ENCODE measurements around the gene LSAMP. TPM values are rescaled to one million over a fixed set of nuclear protein-coding genes. Genes with fewer than 3 reads are reported as not detected.

The LSAMP gene
- total RNA-seq, 1 experiment from 2014 or later, result not detected

DNA sequence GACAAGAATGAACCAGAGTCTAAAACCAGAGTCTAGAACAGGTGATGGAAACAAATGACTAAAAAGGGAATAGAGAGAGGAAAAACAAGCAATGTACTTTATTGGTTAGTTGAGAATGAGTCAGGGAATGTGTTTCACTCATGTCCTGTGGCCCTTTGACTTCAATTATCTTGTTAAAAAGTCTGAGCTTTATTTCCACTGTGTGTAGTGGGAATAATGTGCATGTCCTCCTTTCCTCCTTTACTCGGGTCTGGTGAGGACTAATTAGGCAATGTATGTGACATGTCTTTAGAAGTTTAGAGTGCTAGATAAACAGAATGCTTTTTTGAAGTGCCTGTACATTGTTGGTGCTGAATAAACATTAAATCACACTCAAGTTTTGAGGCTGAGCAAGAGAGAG lies 21.3 kb downstream of the LSAMP start:
- Mint-ChIP-seq H3K9me3 (ENCODE audit: unreplicated experiment) (no peaks in the 10 kb centered on the region), H3K36me3 (ENCODE audit: insufficient read depth, unreplicated experiment) (no peaks in the 10 kb centered on the region), H3K27ac (ENCODE audit: unreplicated experiment) (peak overlapping the region; percentile 4), H3K27me3 (ENCODE audit: insufficient read depth, unreplicated experiment) (no peaks in the 10 kb centered on the region), H3K4me3 (ENCODE audit: unreplicated experiment) (no peak overlapping the region), H3K4me1 (ENCODE audit: low read depth, unreplicated experiment) (peaks cover 8% of the 10 kb centered on the region)
- TF ChIP-seq, protein P1, sequence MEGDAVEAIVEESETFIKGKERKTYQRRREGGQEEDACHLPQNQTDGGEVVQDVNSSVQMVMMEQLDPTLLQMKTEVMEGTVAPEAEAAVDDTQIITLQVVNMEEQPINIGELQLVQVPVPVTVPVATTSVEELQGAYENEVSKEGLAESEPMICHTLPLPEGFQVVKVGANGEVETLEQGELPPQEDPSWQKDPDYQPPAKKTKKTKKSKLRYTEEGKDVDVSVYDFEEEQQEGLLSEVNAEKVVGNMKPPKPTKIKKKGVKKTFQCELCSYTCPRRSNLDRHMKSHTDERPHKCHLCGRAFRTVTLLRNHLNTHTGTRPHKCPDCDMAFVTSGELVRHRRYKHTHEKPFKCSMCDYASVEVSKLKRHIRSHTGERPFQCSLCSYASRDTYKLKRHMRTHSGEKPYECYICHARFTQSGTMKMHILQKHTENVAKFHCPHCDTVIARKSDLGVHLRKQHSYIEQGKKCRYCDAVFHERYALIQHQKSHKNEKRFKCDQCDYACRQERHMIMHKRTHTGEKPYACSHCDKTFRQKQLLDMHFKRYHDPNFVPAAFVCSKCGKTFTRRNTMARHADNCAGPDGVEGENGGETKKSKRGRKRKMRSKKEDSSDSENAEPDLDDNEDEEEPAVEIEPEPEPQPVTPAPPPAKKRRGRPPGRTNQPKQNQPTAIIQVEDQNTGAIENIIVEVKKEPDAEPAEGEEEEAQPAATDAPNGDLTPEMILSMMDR (IDR thresholded peaks at IDR 0.05; ENCODE audit: insufficient read depth in 1 of 2, low read depth in 1 of 2, low read length in 1 of 2, severe bottlenecking in 1 of 2, unreplicated experiment in 1 of 2), result no peak
- Histone ChIP-seq H3K36me3 (ENCODE audit: control insufficient read depth, insufficient read depth, low read length) (no peaks in the 10 kb centered on the region), H3K9me3 (no peaks in the 10 kb centered on the region), H3K4me1 (peaks cover 2% of the 10 kb centered on the region; the same call in 1 of the 2 replicates), H3K27me3 (replicated peaks; ENCODE audit: control insufficient read depth, insufficient read depth, low read length) (no peaks in the 10 kb centered on the region), H3K4me3 (ENCODE audit: low read depth, low read length) (no peak overlapping the region)
- BruUV-seq (replicated peaks), result no TSS peak
- intact Hi-C loops (cut with micrococcal nuclease; ENCODE audit: unreplicated experiment), result no loop called here
- POLR2A ChIA-PET, result no interaction called here
- no peak for DNase-seq
- CTCF ChIA-PET, result no interaction called here

DNA sequence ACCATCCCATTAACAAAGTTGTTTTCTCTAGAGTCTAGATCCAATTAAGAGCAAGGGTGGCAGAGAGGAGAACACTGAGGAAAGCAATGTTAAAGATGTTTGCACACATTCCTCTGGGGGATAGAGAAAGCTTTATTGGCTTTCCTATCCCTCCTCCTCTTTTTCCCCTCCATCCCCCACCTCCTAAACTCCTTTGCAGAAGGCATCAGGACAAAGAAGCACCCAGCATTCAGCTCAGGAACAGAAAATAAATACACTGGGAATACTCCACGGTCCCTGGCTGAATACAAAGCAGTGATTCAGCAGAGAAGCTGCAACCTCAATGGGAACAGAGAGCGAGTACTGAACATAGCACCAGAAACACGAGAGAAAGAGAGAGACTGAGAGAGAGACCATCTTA lies 21.9 kb downstream of the LSAMP start:
- no TSS peak for BruUV-seq (replicated peaks)
- Histone ChIP-seq H3K36me3 (ENCODE audit: control insufficient read depth, insufficient read depth, low read length) (no peaks in the 10 kb centered on the region), H3K9me3 (no peaks in the 10 kb centered on the region), H3K4me1 (peaks cover 2% of the 10 kb centered on the region; the same call in 1 of the 2 replicates), H3K4me3 (ENCODE audit: low read depth, low read length) (no peak overlapping the region), H3K27me3 (replicated peaks; ENCODE audit: control insufficient read depth, insufficient read depth, low read length) (no peaks in the 10 kb centered on the region)
- intact Hi-C loops (cut with micrococcal nuclease; ENCODE audit: unreplicated experiment), result no loop called here
- TF ChIP-seq, protein P1 (IDR thresholded peaks at IDR 0.05; ENCODE audit: insufficient read depth in 1 of 2, low read depth in 1 of 2, low read length in 1 of 2, severe bottlenecking in 1 of 2, unreplicated experiment in 1 of 2), result no peak
- Mint-ChIP-seq H3K4me3 (ENCODE audit: unreplicated experiment) (no peak overlapping the region), H3K36me3 (ENCODE audit: insufficient read depth, unreplicated experiment) (no peaks in the 10 kb centered on the region), H3K4me1 (ENCODE audit: low read depth, unreplicated experiment) (peaks cover 8% of the 10 kb centered on the region), H3K9me3 (ENCODE audit: unreplicated experiment) (no peaks in the 10 kb centered on the region), H3K27ac (ENCODE audit: unreplicated experiment) (peak overlapping the region; percentile 4), H3K27me3 (ENCODE audit: insufficient read depth, unreplicated experiment) (no peaks in the 10 kb centered on the region)
- ChIA-PET POLR2A (no interaction called here), CTCF (no interaction called here)
- no peak for DNase-seq

DNA sequence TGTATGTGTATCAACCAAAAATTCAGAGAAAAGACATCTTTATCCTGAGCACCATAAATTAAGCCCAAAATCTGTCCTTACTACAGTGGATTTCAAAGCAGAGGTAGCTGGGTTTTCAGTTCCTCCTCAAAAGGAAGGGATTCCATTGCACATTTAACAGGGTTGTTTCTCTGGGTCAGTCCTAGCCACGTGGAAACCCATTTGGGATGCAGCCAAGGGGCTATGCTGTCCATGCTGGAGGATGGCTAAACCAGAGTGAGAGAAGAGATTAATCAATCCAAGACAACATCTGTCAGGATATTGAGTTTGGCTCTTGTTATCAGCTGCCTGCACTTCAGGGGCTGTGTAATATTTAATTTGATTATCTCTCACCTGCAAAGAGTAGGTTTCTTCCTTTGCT lies 28.1 kb downstream of the LSAMP start:
- no peaks in the 10 kb centered on the region for H3K4me1 Mint-ChIP-seq (ENCODE audit: low read depth, unreplicated experiment)
- no TSS peak for BruUV-seq (replicated peaks)

More for the DNA sequence above, 28.1 kb downstream of the LSAMP start:
- Mint-ChIP-seq H3K9me3 (ENCODE audit: unreplicated experiment) (no peaks in the 10 kb centered on the region), H3K36me3 (ENCODE audit: insufficient read depth, unreplicated experiment) (no peaks in the 10 kb centered on the region), H3K27me3 (ENCODE audit: insufficient read depth, unreplicated experiment) (peaks cover 5% of the 10 kb centered on the region), H3K27ac (ENCODE audit: unreplicated experiment) (no peak overlapping the region), H3K4me3 (ENCODE audit: unreplicated experiment) (no peak overlapping the region)
- Histone ChIP-seq H3K27me3 (replicated peaks; ENCODE audit: control insufficient read depth, insufficient read depth, low read length) (no peaks in the 10 kb centered on the region), H3K4me1 (no peaks in the 10 kb centered on the region), H3K4me3 (ENCODE audit: low read depth, low read length) (no peak overlapping the region), H3K36me3 (ENCODE audit: control insufficient read depth, insufficient read depth, low read length) (no peaks in the 10 kb centered on the region), H3K9me3 (no peaks in the 10 kb centered on the region)
- CTCF ChIA-PET, result no interaction called here
- intact Hi-C loops (cut with micrococcal nuclease; ENCODE audit: unreplicated experiment), result no loop called here
- TF ChIP-seq, protein P1 (IDR thresholded peaks at IDR 0.05; ENCODE audit: insufficient read depth in 1 of 2, low read depth in 1 of 2, low read length in 1 of 2, severe bottlenecking in 1 of 2, unreplicated experiment in 1 of 2), result no peak
- POLR2A ChIA-PET, result no interaction called here
- no peak for DNase-seq

Data from Caco-2 (cell line).